GM18517 (cell line): ENCODE data around the gene E2F8.

Source experiments
- ATAC-seq: cut with Tn5 transposase; IDR thresholded peaks from one replicate; pipeline ENCODE4 v1.9.1; 2021; ENCODE audit warnings: mild to moderate bottlenecking, moderate library complexity; ENCODE audit not compliant: unreplicated experiment

Gene E2F8

DNA sequence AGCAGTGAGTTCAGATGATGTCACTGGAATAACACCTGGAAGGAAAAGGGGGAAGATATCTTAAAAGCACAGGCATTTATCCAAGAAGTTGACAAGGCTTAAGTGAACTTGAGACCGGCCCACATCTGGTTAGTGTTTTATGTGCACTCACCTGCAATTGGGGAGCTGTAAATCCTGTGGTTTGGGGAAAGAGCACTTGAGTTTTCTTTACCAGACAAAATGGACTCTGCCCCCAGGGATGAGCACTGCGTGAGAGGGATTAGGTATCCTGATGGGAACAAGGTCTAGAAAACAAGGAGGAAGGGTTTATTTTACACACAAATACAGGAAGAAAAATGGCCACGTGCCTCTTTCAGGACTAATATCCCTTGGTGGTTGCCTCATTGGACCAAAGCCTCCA, 15.2 kb downstream of the E2F8 start:
- no peak for ATAC-seq

DNA sequence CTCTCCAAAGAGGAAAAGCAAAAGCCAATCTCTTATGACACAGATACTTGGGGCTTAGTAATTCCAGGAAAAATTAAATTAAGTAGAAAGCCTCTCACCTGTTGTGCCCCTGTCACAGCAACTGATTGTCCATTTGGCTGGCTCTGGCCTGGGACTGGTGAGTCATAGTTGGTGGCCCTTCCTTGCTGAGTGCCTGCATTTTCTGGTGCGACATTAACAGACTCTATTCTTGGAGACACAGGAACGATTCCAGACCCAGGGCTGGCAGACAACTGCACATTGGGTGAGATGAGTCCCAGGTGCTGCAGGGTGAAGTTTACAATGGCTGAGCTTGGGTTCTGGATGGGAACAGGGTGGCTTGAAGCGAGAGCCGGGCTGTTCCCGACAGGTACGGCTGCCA, 15.6 kb downstream of the E2F8 start:
- ATAC-seq: no peak

DNA sequence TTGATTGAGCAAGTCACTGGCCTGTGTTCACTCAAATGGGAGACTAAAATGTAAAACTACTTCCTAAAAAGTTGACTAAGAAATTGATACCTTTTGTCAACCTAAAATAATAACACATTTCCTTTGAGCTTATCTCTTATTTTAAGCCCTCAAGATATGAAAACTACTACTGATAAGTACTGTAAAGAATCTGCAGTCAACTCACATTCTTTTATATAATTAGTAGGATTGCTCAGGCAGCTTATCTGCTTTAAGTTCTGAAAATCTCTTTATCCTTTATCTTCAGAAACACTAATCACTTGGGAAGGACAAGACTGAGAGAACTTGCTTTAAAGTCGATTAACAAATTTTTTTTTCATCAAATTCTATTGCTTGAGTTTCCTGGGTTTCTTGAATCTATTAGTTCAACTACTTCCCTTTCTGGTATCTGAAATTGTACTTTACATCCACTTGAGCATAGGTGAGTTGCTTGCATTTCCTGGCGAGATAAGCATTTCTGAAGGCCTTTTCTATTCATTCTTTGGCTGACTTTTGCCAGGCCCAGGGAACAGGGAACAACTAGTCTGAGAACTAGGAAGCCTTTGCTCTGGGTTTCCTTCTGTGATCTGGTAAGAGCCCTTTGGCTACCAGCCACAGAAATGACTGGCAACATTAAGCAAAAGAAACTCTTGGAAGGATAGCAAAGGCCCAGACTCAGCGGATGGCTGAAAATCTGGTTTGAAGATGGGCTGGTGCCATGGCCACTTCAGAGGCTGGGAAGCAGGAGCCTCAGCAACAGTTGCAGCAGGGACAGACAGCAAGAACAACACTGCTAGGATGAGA, 19.6 kb downstream of the E2F8 start:
- no peak for ATAC-seq

DNA sequence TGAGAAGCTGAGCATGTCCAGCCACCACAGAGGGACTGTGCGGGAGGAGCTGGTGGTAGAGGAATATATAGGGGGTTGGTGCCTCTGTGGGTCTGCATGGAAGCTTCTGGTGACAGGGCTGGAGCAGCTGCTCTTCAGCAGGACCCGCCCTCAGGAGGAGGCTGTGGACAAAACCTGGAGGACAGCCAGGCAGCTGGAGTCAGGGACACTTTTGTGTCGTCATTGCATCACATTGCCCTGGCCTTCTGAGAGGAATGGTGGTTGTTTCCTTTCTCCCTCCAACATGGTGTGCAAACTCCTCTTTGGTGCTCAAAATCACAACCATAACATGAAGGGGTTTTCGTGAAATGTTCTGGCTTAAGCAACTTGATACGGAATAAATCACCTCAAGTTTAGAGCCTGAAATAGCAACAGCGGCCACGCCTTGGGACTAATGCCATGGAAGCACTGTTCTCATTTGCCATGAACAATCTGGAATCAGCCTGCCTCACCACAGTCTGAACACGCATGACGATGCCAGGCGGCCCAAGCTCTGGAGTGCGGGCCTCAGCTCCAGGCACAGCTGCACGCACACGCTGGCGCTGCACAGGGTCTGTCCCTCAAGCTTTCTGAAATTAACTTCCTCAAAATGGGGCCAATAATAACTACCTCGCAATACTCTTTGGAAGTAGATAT, 21.8 kb downstream of the E2F8 start:
- ATAC-seq: no peak

DNA sequence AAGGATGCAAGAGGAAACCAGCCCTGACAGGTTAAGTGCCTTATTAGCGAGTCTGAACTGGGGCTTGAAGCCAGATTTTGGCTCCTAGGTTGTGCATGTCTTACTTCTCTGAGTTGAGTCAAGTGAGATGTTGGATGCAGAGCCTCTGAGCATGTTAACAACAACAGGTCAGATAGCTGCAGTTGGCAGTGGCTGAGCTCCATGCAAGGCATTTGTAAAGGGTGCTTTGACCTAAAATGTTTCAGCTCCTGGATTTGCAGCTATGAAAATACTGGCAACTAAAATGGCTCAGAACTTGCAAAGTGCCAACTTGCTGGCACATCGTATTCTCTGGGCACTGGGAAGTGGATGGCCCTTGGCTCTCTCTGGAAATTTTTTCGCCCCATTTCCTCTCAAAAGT, 22.5 kb downstream of the E2F8 start:
- no peak for ATAC-seq

DNA sequence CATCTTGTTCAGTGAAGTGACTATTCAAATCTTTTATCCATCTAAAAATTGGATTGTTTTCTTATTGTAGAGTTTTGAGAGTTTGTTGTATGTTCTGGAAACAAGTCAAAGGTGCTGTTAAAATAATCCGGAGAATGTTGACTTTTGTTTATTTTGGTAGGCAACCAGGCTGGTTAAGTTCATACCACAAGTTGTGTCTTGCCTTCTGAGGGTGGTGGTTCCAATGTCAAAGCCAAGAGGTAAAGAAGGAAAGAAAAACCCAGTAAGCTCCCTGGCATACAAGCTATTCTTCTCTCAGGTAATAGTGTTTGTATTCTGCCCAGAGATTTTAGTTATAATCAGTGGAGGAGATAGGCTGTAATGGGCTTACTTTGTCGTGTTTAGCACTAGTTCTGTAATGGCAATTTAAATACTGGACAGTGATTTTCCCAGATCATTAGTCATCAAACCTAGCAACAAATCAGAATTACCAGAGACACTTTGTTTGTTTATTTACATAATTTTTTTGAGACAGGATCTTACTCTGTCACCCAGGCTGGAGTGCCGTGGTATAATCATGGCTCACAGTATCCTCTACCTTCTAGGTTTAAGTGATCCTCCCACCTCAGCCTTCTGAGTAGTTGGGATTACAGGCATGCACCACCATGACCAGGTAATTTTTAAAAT, 23.9 kb downstream of the E2F8 start:
- no peak for ATAC-seq

DNA sequence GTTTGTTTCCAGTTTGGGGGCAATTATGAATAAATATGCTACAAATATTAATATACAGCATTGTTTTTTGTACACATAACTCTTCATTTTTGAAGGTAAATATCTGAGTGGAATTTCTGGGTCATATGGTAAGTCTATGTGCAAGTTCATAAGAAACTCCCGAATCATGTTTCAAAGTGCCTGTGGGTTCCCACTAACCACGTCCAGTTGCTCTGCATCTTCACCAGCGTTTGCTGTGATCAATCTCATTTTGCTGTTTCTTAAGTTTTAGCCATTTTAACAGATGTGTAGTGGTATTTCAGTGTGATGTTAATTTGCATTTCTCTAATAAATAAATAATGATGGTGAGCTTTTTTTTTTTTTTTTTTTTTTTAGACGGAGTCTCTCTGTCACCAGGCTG, 24.7 kb downstream of the E2F8 start:
- ATAC-seq: no peak

DNA sequence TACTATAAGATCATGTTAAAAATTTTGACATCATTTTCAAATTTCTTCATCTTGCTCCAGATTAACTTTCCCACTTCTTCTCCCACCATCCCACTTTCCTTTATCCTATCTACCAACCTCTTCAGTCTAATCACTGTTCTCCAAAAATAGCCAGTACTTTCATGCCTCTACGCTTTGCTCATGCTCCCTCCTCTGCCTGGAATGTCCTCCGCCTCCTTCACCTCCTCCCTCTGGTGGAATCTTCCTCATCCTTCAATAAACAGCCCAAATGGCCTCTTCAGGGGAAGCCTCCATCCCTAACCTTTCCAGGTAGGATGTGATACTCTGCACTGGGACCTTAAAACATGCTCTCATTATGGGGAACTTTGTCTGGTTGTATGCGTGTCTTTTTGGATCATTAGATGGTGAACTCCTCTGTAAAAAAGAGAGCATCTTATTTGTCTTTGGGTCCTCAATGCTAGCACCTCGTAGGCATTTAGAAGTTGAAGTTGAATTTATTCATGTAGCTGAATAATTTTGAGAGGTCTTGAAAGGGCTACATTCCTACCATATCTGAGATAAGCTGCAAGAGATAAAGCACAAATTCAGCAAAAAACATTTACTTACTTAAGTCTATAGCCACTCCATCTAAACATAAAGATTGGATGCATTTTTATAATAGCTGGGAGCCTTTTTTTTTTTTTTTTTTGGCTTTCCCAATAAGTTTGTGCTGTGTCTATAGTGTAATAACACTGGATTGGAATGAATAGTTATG, 31.0 kb downstream of the E2F8 start:
- ATAC-seq: no peak

DNA sequence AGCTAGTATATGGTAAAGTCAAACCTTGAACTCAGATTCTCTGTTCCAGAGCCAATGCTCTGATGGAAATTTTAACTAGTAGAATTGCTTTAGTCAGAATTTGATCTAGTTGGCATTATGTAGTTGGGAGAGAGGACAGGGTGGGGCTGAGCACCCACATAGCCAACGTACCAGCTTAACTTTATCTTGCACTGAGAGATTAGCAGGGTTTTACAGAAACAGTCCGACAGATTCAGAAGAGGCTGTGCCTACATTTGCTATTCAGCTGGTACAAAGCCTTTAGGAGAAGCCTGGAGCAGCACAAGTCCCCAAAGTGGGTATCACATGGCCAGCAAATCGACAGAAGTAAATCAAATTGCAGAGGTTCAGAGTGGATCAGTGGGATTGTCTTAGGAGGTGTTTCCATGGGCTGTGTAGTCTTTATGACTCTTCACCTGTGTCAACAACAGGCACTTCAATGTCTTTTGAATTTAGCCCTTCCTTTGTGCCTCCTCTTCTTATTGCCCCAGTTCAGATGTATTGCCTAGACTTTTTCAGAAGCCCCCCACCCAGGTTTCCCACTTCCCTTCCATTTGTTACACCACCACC, 31.7 kb downstream of the E2F8 start:
- no peak for ATAC-seq

DNA sequence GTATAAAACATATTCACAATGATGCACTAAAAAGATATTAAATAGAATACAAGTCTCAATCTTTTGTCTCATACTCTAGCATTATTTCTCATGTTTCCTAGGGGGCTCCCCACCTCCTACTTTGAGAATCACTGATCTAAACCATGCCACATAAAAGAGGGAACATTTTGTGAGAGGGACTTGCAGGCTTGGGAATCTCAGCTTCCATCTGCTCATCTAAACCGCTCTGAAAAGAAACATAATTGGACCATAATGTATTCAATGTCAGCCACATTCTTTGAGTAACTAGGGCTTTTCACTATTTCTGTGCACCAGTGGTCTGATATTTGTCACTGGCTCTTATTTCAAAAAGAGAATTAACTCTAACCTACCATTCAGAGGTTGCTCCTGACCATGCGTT, 32.6 kb downstream of the E2F8 start:
- ATAC-seq: no peak

DNA sequence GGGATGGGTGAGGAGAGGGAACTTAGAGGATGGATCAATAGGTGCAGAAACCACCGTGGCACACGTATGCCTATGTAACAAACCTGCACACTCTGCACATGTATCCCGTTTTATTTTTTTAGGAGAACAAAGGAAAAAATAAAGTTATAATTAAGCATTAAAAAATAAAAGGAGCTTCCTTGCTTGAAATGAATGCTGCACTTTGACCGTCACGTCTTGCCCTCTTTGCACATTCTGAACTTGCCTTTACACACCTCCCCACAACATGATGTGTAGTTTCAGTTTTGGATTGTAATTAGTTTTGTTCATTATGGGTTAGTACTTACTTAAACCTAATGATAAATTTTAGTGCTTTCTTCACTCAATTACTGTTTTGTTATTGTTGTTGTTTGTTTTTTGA, 35.9 kb downstream of the E2F8 start:
- no peak for ATAC-seq

DNA sequence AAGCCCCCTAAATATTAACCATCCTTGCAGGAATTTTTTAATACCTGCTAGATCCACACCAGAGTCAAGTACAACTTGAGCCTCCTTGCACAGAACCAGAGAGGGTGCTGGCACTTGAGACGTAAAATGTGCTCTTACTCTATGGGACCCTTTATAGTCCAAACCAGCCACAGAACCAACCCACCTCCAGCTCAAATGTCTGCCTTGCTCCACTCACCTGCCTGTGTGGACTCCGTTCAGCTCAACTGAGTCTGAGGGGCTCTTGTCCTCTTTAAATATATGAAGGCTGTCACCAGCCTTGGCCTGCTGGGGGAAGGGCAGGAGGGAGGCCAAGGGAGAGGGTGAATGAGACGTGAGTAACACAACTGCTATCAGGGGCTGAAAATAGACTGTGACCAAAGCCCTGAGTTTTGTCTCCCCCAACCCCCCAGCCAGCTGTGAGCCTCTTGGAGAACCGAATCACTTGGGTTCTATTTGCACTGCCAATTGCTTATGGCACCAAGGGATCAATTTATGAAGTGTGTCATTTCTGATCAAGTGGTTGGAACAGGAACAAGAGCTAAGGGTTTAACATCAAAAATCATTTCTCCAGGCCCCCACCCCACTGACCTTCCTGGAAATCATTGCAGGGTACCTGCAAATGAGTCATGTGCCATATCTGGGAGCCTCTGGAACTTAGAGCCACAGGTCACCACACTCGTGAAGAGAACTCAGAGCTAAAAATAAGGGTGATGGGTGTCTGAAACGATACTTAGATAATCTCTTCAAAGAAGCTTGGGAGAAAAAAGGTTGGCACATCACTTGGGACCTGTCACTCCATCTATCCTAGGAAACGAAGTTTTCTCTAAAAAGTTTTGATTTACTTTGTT, 38.8 kb downstream of the E2F8 start, which contains the start of gene CSRP3:
CSRP3 (minus strand) TSS at position 247 of the 869 bp plus-strand sequence. CDS start 9,535 bp downstream, outside the sequence.
- ATAC-seq: no peak

DNA sequence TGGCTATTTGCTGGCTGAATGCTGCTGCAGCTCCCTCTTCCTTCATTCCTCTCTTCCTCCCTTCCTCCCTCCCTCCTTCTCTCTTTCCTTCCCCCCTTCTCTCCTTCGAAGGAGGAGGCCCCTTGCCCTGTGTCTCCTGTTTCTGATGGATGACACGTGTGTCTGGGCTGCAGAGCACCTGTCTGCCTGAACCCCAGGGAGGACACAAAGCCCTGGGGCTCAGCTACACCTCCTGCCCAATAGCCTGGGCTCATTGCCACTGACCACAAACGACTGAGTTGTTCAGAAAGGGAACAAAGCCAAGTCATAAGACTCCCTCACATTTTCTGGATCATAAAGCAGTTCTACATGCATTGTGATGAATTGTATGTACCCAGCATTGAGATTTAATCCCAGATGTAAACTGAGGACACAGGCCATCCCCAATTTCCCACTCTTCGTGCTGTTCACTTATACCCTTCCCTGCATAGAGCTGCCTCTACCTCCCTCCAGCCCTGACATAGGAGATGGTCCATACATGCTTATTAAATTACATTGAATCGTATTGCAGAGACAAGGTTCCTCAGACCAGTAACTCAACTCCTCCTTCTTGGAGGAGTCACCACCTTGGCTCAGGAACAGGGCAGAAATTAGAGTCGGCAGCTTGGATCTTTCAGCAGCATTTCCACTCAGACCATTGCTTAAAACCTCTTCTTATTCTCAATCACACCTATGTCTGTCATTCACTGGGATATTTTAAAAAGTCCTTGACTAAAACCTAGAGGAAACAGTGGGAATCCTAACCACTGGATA, 40.1 kb downstream of the E2F8 start:
- ATAC-seq: no peak

DNA sequence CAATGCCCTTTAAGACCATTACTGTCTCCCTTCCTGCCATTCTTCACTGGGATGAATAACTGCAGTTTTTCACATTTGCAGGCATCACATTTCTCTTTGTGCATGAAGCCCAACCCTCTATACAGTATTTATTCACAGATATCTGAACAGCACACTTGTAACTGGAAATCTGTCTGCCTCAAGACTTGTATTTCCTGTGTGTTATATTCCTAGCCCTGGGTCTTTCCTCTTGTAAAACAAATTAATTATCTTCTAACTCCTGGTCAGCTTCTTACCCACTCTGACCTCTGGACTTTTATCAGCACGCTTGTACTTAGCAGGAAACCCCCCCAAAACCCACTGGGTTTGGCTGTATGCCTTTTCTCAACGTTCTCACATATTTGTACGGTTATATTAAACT, 41.0 kb downstream of the E2F8 start:
- no peak for ATAC-seq

DNA sequence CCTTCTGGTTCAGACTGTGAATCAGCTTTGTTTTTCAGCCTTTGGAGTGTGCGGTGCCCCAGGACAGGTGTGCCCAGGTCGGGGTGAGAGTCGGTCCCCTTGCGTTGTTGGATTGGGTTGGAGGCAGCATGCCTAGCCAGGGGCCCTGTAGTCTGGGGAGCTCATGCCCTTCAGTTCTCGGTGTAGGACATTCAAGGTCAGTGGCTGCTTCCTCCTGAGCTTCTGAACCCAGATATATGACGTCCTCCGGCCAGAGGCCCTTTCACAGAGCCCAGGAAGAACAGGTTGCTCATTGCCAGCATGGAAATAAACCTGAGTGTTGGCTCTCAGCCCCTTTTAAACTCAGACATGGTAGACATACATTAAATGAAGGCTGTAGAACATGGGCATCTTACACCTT, 41.7 kb downstream of the E2F8 start:
- ATAC-seq: no peak

DNA sequence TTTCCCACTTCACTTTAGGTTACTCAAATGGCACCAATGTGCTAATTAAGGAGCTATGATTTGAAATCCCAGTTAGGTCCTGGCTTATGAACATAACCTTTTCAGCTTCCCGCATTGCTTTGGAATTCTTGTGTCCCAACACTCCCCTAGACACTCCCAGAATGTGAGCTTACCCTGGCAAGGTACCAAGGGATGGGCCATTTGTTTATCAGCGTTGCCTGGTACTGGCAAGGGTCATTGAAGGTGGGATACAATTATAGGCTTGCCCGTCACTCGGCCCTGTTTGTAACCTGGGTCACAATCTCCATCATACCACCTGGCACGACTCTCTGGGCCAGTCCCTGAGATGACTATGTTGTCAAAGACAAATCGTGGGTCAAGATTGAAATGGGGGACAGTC, 44.3 kb downstream of the E2F8 start:
- ATAC-seq: no peak

DNA sequence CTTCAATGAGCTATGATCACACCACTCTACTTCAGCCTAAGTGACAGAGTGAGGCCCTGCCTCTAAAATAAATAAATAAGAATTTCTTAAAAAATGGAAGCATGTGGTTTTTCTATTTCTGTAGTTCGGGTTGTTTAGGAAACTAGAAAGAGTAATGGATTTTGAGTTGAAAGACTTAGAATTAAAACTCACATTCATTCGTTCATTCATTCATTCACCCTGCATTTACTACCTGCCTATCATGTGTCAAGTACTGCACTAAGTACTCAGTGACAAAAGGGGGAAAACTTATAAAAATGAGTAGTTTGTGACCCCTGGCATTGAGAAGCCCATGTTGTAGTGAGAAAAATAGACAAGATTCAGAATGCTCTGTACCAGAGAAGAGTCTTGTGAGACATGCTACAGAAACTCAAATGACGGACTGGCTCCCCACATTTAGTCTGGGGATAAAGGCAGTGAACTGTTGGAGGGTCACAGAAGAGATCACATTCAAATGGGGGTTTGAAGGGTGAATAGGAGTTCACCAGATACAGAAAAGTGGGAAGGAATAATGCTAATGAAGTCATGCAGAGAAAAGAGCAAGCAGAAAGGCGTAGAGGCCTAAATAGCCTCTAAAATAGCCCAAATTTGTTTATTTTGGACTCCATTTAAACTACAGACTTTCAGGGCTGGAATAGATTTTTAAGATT, 46.0 kb downstream of the E2F8 start:
- no peak for ATAC-seq

DNA sequence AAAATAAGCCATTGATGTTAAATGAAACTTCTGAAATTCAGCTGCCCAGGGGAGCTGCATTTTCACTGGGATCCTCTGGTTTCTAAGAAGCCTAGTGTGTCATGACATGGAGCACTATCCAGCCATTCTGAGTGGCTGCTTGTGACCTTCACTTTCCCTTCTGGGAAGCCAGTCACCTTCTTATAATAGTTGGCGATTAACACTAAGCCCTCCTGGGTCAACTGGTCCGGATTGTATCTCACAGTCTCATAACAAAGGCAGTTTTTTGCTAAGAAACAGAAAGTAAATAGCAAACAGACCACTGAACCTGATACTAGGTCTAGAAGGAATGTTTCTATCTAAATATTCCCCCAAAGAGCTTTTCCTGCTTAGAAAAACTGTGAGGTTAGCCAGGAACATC, 46.8 kb downstream of the E2F8 start:
- no peak for ATAC-seq
